Bronchial epithelial cell (primary cell): ENCODE data around the gene NAGLU. TPM values are rescaled to one million over a fixed set of nuclear protein-coding genes. Genes with fewer than 3 reads are reported as not detected.

Source experiments
- DNase-seq: peaks from one replicate; pipeline ENCODE4 v3.0.0-alpha.2; 2010; ENCODE audit warnings: low read depth
- FAIRE-seq: peaks from 2 replicates; lab custom pipeline; 2011; peaks lifted over from hg19 to GRCh38; lab: Jason Lieb, UNC
- H3K27me3 ChIP-seq: 2 replicates; pipeline ENCODE4 v1.5.1; 2011; ENCODE audit warnings: low read length; ENCODE audit not compliant: control insufficient read depth, insufficient read depth
- H3K36me3 ChIP-seq: 2 replicates; pipeline ENCODE4 v1.5.1; 2011; ENCODE audit warnings: low read length; ENCODE audit not compliant: control insufficient read depth, insufficient read depth
- H3K4me3 ChIP-seq: 2 replicates; pipeline ENCODE4 v1.5.1; 2011; ENCODE audit warnings: mild to moderate bottlenecking, low read depth, low read length, control low read depth
- CTCF ChIP-seq: IDR thresholded peaks from 2 replicates; pipeline ENCODE4 v1.5.1; 2011; ENCODE audit warnings: mild to moderate bottlenecking, moderate library complexity, low read length, control low read depth, inconsistent platforms; ENCODE audit not compliant: insufficient read depth, severe bottlenecking
- total RNA-seq: library from RNA; depleted of rRNA; stranded (reverse); fragments of >200 nt; gene quantifications from 2 replicates; pipeline ENCODE4 v1.2.1, GENCODE V29; 2014

Gene NAGLU
- total RNA-seq, 1 donor from 2014 or later = 14.2 TPM

GRCh38 chr17:42521666-42522262 lies 14.3 kb upstream of the NAGLU start:
- DNase-seq = no peak
- FAIRE-seq = no peak
- TF ChIP-seq CTCF = no peak
- peaks cover 7% of the 10 kb centered on the region for H3K36me3 ChIP-seq
- H3K27me3 ChIP-seq = no peaks in the 10 kb centered on the region
- H3K4me3 ChIP-seq = no peak overlapping the region

- no peak for DNase-seq
- TF ChIP-seq CTCF = no peak
- no peaks in the 10 kb centered on the region for H3K27me3 ChIP-seq
- peaks cover 7% of the 10 kb centered on the region for H3K36me3 ChIP-seq
- FAIRE-seq = no peak
- no peak overlapping the region for H3K4me3 ChIP-seq
These were observed 13.7 kb upstream of the NAGLU start for GRCh38 chr17:42522263-42522790.

DNA sequence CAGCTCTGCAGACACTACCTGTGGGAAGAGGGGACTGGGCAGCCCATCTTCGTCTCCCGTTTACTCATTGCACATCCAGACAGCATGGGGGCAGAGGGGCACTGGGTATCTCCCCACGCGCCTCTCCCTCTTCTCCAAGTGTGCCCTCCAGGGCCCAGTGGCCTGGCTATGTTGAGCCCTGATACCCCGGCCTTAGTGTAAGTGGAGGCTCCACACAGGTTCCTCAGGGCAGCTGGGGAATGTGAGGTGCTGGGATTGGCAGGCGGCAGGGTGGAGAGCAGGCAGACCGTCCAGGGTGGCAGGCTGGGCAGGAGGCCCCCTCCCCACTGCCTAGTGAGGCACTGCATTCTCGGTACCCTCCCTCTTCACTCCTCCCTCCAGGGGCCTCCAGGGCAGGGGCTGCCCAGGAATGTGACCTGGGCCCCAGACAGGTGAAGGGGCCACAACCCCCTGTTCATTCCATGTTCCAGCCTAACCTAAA lies 13.2 kb upstream of the NAGLU start:
- no peak overlapping the region for H3K4me3 ChIP-seq
- no peak for TF ChIP-seq CTCF
- DNase-seq = no peak
- no peak for FAIRE-seq
- no peaks in the 10 kb centered on the region for H3K27me3 ChIP-seq
- peaks cover 7% of the 10 kb centered on the region for H3K36me3 ChIP-seq

DNA sequence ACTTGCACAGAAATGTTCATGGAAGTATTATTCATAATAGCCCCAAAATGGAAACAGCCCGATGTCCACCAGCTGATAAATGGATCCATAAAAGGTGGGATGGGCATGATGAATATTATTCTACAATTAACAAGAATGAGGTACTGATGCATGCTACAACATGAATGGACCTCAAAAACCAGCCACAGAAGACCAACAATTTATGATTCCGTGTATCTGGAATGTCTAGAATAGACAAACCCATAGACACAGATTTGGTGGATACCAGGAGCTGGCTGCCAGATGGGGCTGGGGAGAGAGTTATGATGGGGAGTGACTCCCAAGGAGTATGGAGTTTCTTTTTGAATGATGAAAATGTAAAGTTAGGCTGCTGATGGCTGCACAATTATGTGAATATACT lies 10.8 kb upstream of the NAGLU start:
- no peak for TF ChIP-seq CTCF
- H3K27me3 ChIP-seq = no peaks in the 10 kb centered on the region
- FAIRE-seq (no peak), DNase-seq (peak; percentile 90)
- H3K4me3 ChIP-seq = no peak overlapping the region
- peaks cover 7% of the 10 kb centered on the region for H3K36me3 ChIP-seq

GRCh38 chr17:42526031-42526444 lies 10.0 kb upstream of the NAGLU start:
- no peaks in the 10 kb centered on the region for H3K27me3 ChIP-seq
- FAIRE-seq = no peak
- peaks cover 4% of the 10 kb centered on the region for H3K36me3 ChIP-seq
- DNase-seq = peak; percentile 21
- TF ChIP-seq CTCF = no peak
- H3K4me3 ChIP-seq = no peak overlapping the region

- H3K36me3 ChIP-seq = no peaks in the 10 kb centered on the region
- FAIRE-seq = no peak
- H3K27me3 ChIP-seq = no peaks in the 10 kb centered on the region
- no peak for DNase-seq
- H3K4me3 ChIP-seq = no peak overlapping the region
- no peak for TF ChIP-seq CTCF
These were observed 8.1 kb upstream of the NAGLU start for GRCh38 chr17:42527932-42528331.
